Gastrocnemius medialis (tissue), 4 donors: ENCODE data around the gene PRKCZ. TPM values are rescaled to one million over a fixed set of nuclear protein-coding genes. Genes with fewer than 3 reads are reported as not detected.

ENCODE experiments used
- ATAC-seq, 2 donors: fragments of 150-250 bp; one replicate each; pipeline ENCODE4 v1.9.1; 2016
- DNase-seq, 2 donors: peaks; one replicate each; pipeline ENCODE4 v3.0.0-alpha.2; 2019
- H3K27ac ChIP-seq, 4 donors: fragments of 200-600 bp; sonication (generic); 1 replicate in 1 of 4; 2 replicates in 3 of 4; pipeline ENCODE4 v1.5.1; 2016 to 2018; ENCODE audit warnings: mild to moderate bottlenecking in 2 of 4, moderate library complexity in 1 of 4
- H3K27me3 ChIP-seq, 3 donors: fragments of 200-600 bp; sonication (generic) in 2 of 3; 1 replicate in 1 of 3; 2 replicates in 2 of 3; pipeline versions ENCODE4 v1.5.1 to v1.6.0; 2016 to 2019; ENCODE audit warnings: mild to moderate bottlenecking in 1 of 3, moderate library complexity in 1 of 3
- H3K36me3 ChIP-seq, 2 donors: fragments of 200-600 bp; sonication (generic) in 1 of 2; one replicate each; pipeline ENCODE4 v1.5.1; 2017 to 2018
- H3K4me1 ChIP-seq, 2 donors: fragments of 200-600 bp; sonication (generic) in 1 of 2; one replicate each; pipeline ENCODE4 v1.5.1; 2016 to 2017; ENCODE audit warnings: mild to moderate bottlenecking in 2 of 2
- H3K4me3 ChIP-seq, 4 donors: fragments of 200-600 bp; sonication (generic) in 3 of 4; 1 replicate in 1 of 4; 2 replicates in 3 of 4; pipeline ENCODE4 v1.5.1; 2016 to 2019; ENCODE audit warnings: mild to moderate bottlenecking in 2 of 4
- H3K9me3 ChIP-seq, 3 donors: fragments of 200-600 bp; sonication (generic) in 2 of 3; 1 replicate in 1 of 3; 2 replicates in 2 of 3; pipeline ENCODE4 v1.5.1; 2016 to 2019
- POLR2A ChIP-seq, 2 donors: fragments of 450-650 bp; IDR thresholded peaks; one replicate each; pipeline ENCODE4 v1.6.1; 2017; ENCODE audit warnings: antibody characterized with exemption in 2 of 2, mild to moderate bottlenecking in 2 of 2, moderate library complexity in 2 of 2
- in situ Hi-C, 4 donors: fragments of 200-750 bp; cut with MboI; loops; one replicate each; pipeline versions ENCODE4 v1.15.0 to v1.8.0; 2017; ENCODE audit warnings: low sequenced_read_pairs in 4 of 4
- intact Hi-C: fragments of 100-400 bp; cut with DNase I; formaldehyde crosslinking; loops from one replicate; pipeline ENCODE4 v1.15.1; 2023; ENCODE audit warnings: low total_unique reads
- total RNA-seq, 4 donors: library from RNA; depleted of rRNA; stranded (reverse); fragments of >200 nt; gene quantifications; one replicate each; pipeline versions ENCODE4 v1.1.0 to v1.2.3, GENCODE V29; 2016
- TF ChIP-seq, protein P1 (sequence below), 5 experiments: fragments of 450-650 bp in 3 of 5; fragments of 200-600 bp in 2 of 5; sonication (generic) in 2 of 5; IDR thresholded peaks in 4 of 5; conservative IDR thresholded peaks in 1 of 5; 1 replicate in 4 of 5; 2 replicates in 1 of 5; pipeline ENCODE4 v1.5.1; 2016 to 2019; ENCODE audit warnings: antibody characterized with exemption in 5 of 5, mild to moderate bottlenecking in 3 of 5, moderate library complexity in 3 of 5

The PRKCZ gene
- total RNA-seq, 4 donors from 2014 or later = 0.16 to 0.87 TPM; not detected in 2

DNA sequence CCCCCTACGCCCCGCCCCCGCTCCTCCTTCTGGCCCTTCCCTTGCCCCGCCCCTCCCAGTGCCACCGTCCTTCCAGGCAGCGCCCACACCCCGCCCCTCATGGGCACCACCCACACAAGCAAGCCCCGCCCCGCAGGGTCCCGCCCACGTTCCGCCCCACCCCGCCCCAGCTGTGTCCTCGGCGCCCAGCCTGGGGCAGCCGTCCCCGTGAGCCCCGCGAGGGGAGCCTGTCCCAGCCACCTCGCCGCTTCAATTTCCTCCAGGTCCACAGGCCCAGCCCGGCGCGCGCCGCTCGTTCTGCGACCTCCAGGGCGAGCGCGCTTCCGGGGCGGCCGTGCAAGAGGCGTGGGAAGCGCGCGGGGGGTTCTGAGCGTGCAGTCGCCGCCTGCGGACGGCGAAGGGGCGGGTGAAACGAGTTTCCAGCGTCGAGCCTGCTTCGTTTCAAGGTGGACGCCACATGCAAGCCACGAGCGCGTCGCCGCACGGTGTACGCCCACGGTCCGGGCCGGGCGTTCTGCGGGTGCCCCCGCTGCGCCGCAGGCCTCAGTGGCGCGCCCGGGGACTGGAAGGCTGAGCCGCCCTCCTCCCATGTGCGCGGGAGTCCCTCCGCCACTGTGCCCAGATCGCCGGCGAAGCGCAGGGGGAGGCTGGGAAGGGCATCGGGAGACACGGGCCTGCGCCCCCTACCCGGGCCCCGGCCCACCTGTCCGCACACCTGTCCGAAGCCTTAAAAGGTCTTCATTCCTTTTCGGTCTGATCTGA is 155.2 kb downstream of the PRKCZ start:
- ATAC-seq = peak; percentile 77 to 83
- no peaks in the 10 kb centered on the region for H3K9me3 ChIP-seq
- H3K4me1 ChIP-seq = peaks cover 12 to 30% of the 10 kb centered on the region in 2 donors
- peak overlapping the region; percentile 51 to 76 (median 66) for H3K4me3 ChIP-seq
- H3K27ac ChIP-seq = peak overlapping the region; percentile 73 to 88 (median 81)
- peak; percentile 37 to 44 for TF ChIP-seq POLR2A (IDR thresholded peaks at IDR 0.05)
- TF ChIP-seq, protein P1, sequence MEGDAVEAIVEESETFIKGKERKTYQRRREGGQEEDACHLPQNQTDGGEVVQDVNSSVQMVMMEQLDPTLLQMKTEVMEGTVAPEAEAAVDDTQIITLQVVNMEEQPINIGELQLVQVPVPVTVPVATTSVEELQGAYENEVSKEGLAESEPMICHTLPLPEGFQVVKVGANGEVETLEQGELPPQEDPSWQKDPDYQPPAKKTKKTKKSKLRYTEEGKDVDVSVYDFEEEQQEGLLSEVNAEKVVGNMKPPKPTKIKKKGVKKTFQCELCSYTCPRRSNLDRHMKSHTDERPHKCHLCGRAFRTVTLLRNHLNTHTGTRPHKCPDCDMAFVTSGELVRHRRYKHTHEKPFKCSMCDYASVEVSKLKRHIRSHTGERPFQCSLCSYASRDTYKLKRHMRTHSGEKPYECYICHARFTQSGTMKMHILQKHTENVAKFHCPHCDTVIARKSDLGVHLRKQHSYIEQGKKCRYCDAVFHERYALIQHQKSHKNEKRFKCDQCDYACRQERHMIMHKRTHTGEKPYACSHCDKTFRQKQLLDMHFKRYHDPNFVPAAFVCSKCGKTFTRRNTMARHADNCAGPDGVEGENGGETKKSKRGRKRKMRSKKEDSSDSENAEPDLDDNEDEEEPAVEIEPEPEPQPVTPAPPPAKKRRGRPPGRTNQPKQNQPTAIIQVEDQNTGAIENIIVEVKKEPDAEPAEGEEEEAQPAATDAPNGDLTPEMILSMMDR (IDR thresholded peaks at IDR 0.05 in 4 of 5, conservative IDR thresholded peaks at IDR 0.05 in 1 of 5) = peak in 3 of 5 experiments; percentile 17 to 35 (median 34)
- H3K27me3 ChIP-seq = no peaks in the 10 kb centered on the region
- intact Hi-C loops = loop anchor here (1.0 kb wide), 1 partner anchor 22 kb away; no protein-coding TSS in a partner anchor
- H3K36me3 ChIP-seq = no peaks in the 10 kb centered on the region
- peak; percentile 96 to 98 for DNase-seq
- in situ Hi-C loops = loop anchor here in 2 of 4 donors (25.0 kb wide), 2 partner anchors 107 to 332 kb away; partner anchors contain the start of genes HES5 (in 1 of the 2) and PANK4 (in 1 of the 2)

DNA sequence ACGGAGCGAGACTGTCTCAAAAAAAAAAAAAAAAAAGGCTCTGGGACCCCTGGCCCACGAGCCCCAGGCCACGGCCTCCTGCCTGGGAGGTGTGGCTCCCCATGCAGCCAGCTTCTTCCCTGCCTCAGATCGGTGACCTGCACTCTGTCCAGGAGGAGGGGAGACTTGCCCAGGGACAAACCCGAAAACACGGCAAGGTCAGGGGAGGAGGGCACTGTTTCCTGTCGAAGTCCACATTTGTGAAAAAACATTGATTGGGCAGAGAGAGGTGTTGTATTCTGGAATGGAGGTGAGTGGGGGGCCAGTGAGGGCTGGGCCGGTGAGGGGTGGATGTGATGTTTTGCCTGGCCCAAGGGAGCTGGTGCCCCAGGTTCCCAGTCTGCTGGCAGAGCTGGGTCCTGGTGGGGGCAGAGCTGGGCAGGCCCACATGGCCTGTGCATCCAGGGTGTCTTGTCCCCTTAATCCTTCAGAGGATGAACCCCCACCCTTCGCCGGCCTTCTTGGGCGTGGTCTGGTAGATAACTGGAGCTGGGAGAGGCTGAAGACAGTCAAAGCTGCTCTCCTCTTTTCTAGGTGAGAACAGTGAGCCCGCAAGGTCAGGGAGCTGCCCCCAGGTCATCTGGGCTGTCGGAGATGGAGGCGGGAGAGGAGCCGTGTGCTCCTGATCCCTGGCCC is 156.7 kb downstream of the PRKCZ start:
- in situ Hi-C loops = loop anchor here in 2 of 4 donors (25.0 kb wide), 2 partner anchors 105 to 330 kb away; partner anchors contain the start of genes HES5 (in 1 of the 2) and PANK4 (in 1 of the 2)
- no peaks in the 10 kb centered on the region for H3K36me3 ChIP-seq

DNA sequence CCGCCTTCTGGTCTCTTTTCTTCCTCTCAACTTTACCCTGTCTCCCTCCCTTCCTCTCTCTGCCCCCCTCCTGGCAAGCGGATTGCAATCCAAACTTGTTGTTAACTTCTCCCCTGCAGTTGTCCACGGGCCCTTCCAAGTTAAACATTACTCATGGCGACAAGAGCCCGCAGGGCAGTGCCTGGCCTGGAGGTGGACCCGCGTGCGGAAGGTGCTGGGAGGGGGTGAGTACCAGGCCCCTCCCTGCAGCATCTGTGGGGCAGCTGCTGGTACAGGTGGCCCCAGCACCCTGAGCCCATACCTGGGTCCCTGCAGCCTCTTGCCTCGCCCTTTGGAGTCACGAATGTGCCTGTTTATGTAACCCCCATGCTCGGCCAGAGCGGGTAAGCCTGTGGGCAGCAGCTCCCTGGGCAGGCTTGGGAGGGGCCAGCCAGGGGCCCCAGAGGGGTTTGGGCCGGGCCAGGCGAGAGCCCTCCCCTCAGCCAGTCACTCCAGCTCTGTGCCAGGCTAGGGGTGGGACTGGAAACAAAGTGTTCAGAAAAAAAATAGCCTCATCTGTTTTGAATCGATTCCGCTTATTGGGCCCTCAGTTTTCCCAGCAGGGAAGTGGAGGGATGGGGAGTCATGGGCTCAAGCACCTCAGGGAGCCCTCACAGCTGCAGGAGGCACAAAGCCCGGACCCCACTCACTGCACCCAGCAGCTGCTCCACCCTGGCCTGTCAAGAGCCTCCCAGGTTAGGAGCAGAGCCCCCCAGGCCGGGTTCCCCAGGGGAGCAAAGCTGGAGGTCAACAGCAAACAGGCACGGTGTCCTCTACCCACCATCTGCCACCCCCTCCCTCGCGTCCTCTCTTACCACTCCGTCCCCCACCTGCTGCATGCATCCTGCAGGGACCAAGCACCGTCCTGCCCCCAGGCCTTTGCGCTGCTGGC is 158.4 kb downstream of the PRKCZ start:
- H3K36me3 ChIP-seq = no peaks in the 10 kb centered on the region
- peaks cover 18 to 48% of the 10 kb centered on the region in 2 donors for H3K4me1 ChIP-seq
- H3K9me3 ChIP-seq = no peaks in the 10 kb centered on the region
- no peak overlapping the region for H3K4me3 ChIP-seq
- no peaks in the 10 kb centered on the region for H3K27me3 ChIP-seq
- TF ChIP-seq, protein P1 (IDR thresholded peaks at IDR 0.05 in 4 of 5, conservative IDR thresholded peaks at IDR 0.05 in 1 of 5) = no peak
- no peak for TF ChIP-seq POLR2A (IDR thresholded peaks at IDR 0.05)
- in situ Hi-C loops = loop anchor here in 2 of 4 donors (25.0 kb wide), 2 partner anchors 104 to 329 kb away; partner anchors contain the start of genes HES5 (in 1 of the 2) and PANK4 (in 1 of the 2)
- peak overlapping the region; percentile 73 to 74 (median 74) for H3K27ac ChIP-seq
- intact Hi-C loops = no loop called here
- DNase-seq = no peak
- ATAC-seq = no peak

More for the DNA sequence above, 156.7 kb downstream of the PRKCZ start:
- peak overlapping the region; percentile 73 to 77 (median 74) for H3K27ac ChIP-seq
- H3K4me3 ChIP-seq = no peak overlapping the region
- ATAC-seq (no peak), DNase-seq (no peak)
- TF ChIP-seq POLR2A (IDR thresholded peaks at IDR 0.05) = no peak
- TF ChIP-seq, protein P1 (IDR thresholded peaks at IDR 0.05 in 4 of 5, conservative IDR thresholded peaks at IDR 0.05 in 1 of 5) = no peak
- H3K27me3 ChIP-seq = no peaks in the 10 kb centered on the region
- intact Hi-C loops = no loop called here
- H3K9me3 ChIP-seq = no peaks in the 10 kb centered on the region
- H3K4me1 ChIP-seq = peaks cover 12 to 31% of the 10 kb centered on the region in 2 donors
